ENCODE data around the gene GRB10.

Gene GRB10

DNA sequence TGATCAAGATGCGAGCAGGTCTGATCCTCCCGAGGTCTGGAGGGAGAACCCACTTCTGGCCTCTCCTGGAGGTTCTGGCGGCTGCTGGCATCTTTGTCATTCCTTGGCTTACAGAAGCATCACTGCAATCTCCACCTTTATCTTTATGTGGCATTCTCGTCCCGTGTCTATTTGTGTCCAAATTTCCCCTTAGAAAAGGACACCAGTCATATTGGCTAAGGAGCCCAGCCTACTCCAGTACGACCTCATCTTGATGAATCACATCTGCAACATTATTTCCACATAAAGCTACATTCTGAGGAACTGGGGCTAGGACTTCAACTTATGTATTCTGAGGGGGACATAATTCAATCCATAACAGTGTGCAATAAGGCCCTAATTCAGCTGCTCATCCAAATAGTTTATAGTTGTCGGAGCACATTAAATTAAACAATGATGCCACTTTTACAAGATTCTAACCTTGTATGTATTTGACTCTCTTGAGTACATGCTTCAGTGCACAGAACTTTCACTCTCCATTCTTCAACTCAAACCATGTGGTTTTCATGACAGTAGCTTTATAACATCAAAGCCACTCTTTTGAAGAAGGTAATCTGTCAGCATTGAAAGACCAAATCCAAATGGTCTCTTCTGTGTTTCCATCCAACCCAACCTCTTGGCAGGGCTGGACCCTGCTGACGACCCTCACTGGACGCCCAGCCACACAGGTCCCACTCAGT lies 131.3 kb downstream of the GRB10 start:
- DNase-seq = no peak

DNA sequence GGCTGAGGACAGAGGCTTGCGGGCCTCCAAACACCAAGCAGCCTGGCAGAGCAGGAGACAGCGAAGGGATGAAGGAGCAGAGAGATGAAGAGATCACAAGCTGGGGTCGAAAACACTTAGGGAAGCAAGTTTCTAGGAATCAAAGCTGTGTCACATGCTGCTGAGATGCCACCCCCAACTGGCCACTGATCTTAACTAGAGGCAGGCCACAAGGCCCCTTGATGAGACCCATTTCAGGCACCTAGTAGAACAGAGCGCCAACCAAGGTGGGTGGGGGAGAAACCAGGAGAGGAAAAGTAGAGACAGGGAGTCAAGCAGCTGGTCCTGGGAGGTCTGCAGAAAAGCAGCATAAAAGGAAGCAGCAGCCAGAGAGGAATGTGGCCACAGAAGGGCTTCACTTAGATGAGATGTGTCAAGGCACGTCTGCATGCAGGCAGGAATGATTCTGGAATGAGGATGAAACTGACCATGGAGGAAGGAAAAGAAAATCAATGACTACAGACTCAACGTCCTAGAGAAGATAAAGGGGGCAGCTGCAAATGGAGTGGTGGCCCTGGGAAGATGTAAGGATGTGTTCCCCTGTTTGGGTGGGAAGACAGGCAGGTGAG lies 132.5 kb downstream of the GRB10 start:
- DNase-seq = no peak

DNA sequence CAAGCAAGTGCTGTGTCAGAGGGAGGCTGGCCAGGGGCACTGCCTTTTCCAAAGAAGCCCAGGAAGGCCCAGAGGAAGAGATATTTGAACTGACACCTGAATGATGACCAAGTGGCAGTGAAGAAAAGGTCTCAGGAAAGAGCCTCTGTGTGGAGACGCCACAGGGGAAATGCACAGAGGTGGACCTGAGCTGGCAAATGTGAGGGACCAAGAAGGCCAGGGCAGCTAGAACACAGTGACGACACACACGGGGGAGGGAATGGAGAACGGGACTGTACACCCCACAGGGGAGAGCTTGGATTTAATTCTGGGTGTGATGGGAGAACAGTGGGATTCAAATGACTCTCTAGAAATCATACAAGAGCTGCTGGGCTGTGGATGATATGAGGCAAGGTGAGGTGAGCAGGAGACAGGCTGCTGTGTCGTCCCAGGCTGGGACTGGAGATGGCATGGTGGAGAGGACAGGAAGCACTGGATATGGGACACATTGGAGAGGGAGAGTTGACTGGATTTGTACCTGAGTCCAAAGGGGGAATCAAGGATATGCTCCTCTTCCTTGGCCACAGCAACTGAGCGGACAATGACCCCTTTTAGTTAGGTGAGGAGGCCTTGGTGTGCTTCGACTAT lies 133.3 kb downstream of the GRB10 start:
- no peak for DNase-seq

DNA sequence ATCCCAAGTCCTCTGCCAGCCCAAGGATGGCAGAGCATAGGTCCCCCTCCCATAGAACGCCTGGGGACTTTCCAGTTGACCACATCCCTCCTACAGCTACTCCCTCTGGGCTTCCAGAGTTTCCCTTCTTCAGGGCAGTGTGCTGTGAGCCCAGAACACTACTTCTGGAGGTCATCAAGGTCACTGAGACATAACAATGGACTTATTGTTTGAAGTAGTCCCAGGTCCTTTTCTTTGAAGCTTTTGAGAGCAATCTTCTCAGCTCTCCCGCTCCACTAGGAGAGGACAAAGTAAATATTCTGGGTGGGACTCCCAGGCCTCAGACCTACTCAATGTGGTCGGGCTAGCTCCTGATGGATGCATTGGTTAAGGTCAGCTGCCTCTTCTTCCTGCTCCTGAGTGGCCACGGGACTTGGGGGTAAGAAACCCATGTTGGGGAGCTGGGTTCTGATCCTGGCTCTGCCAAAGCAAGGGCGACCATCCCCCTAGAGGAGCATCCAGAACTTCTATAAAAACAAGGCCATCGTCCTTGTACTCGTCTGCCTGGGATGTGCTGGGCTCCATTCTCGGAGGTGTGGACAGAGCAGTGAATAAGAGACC lies 134.0 kb downstream of the GRB10 start:
- DNase-seq = no peak

DNA sequence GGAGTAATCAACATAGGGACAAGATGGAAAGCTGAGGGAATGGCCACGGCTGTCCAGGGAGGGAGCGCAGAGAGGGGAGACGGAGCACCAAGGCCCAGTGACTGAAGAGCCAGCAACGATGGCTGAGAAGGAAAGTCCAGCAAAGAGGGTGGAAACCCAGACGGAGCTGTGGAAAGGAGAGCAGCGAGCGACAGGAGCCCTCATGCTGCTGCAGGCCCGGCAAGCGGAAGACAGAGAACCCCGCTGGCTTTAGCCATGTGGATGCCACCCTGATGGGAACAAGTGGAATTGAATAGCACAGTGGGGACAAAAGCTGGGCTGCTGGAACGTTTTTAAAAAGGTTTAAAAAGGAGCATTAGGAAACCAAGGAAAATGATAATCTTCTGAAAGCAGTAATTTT lies 134.6 kb downstream of the GRB10 start:
- no peak for DNase-seq

DNA sequence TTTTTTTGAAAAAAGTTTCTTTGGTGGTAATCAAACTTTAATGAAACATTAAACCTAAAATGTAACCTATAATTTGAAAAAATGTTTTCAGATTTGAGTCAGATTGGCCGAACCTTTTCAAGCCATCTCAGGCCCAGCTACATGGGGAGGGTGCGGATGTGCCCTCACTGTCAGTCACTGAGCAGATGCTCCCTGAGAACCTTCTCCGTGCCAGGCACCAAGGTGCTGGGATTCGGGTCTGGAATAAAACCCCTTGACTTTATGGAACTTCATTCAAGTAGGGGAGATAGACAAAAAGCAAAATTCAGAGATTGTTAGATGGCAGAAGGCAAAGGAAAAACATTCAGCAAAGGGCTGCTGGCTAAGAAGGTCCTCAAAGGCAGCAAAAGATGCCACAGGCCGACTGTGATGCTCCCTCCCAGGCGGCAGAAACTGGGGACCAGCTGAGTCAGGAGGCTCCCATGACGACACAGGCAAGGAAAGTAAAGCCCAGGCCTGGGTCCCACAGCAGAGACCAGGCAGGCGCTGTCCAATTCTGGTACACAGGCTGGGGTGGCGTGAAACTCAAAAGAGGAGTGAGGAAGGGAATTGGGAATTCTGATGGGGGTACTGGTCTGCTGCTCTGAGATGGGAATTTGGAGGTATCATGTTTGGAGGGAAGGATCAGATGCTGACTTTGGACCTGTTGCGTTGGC lies 135.3 kb downstream of the GRB10 start:
- no peak for DNase-seq

DNA sequence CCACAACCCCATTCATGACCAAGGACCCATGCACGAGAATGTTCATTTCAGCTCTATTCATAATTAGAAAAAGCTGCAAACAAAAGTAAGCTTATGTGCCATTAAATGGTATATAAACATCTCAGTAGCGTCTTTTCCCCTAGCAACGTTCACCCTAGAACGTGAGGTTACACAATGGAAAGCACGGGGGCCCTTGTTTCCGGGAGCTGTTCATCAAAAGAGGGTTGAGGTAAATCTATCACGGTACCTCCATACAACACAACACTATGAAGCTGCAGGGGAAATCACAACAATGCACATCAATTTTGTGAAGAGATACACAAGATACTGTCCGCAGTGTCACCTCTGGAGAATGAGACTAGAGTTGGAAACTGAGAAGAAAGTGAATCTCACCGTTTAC lies 136.6 kb downstream of the GRB10 start:
- no peak for DNase-seq

DNA sequence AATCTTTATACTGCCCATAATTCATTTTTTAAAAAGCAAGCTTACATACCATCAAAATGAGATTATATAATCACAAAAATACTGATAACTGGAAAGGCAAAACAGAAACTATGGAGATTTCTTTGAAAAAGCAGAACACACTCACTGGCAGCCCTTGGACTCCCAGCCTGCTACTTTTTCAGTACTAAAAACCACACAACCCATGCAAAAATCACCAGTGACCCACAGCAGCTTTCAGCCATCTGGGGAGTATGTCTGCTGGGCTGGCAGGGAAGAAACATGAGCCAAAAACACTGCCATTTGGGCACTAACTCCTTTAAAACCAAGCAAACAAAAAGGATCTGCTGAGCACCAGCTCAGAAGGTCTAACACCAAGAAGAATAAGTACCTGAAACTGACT lies 137.5 kb downstream of the GRB10 start:
- no peak for DNase-seq

DNA sequence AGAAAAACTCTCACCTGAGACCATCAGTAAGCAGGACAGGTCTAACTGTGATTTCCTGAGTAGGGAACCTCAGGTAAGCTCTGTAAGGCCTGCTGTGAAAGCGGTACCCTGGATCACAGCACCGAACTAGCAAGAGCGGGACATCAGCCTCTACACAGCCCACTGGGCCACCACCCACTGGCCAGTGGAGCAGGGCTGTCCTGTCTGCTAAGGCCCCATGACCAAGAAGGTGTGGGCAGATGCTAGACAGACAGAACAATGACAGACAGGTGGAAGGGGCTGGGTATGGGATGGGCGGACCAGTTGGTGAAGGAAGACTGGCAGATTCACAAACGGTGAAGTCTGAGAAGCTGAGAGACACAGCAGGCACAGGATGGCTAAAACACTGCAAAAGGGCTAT lies 138.1 kb downstream of the GRB10 start:
- DNase-seq = no peak

DNA sequence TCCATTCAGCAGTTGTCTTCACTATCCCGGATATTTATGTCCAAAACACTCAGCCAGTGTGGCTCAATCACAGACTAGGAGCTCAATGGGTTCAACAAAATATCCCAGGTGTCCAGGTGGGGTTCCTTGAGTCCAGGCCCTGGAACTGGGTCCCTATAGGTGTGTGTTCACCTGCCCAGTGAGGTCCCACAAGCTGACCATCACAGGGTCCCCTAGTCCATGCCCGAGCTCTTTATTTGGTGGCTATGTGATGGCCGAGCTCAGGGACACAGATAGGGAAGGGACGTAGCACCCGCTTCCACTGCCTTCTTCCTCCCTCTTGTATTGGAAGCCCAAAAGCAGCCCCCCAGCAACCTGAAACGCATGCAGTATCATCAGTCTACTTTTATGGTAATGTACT lies 138.6 kb downstream of the GRB10 start:
- no peak for DNase-seq

DNA sequence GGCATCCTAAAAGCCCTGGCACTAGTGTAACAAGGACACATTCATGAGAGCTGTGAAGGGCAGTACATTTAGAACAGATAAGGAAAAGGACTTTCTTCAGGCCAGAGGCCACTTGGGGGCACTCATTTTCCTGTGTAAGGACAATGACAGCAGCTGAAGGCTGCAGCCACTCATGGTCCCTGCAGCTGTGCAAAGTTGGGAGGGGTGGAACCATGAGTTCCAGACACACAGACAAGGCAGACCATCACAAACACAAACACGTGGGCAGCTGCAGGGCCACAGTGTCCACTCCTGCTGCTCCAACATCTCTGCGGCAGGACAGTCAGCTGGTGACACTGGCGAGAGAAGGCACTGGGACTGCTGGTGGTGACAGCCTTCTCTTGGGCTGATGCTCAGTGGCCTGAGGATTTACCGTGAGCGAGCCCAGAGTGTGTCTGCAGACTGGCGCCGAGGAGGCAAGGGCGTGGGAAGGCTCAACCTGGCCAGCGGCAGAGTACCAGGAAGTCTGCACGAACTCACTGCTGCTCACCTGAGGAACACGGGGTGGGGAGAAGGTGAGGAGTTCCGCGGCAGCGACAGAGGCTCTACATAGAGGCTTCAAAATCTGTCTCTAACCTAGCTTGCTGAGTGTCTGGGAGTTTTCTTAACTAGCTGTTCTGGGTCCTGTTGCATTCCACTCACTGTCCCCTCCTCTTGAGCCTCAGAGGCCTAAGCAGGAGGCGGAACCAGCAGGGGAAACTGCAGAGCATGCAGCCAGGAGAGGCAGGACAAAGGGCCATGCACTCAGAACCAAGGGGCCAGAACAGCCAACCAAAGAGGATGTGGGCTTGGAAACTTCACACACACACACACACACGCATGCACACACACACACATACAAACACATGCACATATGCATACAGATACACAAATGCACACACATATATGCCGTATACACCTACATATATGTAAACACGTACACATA lies 141.0 kb downstream of the GRB10 start:
- no peak for DNase-seq

DNA sequence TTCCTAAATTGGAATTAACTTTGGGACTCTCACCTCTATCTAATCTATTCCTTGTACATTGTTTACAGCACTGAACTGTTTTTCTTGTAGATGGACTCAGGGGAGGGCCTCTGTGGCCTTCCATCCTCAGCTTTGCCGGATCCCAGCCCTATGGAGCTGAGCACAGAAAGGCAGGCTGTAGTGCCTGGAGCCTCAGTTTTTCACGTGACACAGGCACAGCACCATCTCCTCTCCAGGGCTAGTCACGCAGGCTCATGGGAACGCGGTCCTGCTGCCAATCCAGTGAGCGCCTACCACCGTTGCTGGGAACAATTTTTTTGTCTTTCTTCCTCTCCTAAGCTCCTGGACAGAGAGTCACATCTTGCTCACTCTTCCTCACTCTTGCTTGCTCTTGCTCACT lies 141.9 kb downstream of the GRB10 start:
- no peak for DNase-seq

DNA sequence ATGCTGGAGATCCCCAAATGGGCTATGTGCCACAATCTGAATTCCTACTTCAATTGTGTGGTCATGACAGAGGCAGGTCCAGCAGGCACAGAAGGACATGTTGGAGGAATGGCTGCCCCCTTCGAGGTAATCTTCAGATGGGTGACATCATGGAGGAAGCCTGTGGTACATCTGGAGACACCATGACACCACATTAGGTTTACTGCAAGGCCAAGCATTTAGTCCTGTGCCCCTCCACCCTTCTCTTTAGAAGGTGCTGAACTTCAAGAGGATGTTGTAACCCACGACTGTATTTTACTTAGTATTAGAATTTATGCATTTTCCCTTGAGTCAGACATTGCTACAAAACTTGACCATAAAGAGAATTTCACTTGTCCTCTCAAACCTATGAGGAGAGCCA lies 142.4 kb downstream of the GRB10 start:
- no peak for DNase-seq

DNA sequence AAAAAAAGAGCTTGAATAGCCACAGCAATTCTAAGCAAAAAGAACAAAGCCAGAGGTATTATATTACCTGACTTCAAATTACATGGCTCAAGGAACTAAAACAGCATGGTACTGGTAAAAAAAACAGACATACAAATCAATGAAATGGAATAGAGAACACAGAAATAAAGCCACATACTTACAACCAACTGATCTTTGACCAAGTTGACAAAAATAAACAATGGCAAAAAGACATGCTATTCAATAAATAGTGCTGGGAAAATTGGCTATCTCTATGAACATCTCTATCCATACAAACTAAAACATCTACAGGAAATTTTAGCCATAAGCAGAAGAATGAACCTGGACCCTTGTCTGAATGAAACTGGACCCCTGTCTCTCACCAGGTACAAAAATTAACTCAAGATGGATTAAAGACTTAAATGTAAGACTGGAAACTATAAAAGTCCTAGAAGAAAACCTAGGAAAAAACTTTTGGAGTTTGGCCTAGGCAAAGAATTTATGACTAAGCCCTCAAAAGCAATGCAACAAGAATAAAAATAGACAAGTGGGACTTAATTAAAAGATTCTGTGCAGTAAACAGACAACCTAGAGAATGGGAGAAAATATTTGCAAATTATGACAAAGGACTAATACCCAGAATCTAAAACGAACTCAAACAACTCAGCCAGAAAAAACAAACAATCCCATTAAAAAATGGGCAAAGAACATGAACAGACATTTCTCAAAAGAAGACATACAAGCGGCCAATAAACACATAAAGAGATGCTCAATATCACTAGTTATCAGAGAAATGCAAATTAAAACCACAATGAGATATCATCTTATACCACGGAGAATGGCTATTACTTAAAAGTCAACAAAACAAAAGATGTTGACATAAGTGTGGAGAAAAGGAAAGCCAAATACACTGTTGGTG lies 144.7 kb downstream of the GRB10 start:
- DNase-seq = no peak

DNA sequence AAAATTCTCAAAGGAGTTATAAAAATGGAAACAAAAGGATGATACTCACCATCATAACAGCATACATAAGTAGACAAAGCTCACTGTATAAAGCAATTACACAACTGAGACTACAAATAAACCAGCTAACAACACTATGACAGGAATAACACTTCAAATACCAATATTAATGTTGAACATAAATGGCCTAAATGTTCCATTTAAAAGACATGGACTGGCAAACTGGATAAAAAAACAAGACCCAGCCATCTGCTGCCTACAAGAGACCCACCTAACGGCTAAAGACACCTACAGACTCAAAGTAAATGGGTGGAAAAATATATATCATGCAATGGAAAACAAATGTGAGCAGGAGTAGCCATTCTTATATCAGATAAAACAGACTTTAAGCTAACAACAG lies 148.3 kb downstream of the GRB10 start:
- DNase-seq = no peak

DNA sequence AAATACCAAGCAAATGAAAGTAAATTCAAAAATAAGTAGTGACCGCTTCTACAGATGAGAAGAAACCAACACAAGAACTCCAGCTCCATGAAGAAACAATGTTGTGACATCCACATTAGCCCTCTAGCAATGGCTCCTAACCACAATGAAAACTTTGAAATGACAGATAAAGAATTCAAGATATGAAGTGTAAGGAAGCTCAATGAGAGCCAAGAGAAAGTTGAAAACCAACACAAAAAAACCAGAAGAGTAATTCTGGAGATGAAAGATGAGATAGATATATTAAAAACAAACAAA lies 149.3 kb downstream of the GRB10 start:
- DNase-seq = no peak

DNA sequence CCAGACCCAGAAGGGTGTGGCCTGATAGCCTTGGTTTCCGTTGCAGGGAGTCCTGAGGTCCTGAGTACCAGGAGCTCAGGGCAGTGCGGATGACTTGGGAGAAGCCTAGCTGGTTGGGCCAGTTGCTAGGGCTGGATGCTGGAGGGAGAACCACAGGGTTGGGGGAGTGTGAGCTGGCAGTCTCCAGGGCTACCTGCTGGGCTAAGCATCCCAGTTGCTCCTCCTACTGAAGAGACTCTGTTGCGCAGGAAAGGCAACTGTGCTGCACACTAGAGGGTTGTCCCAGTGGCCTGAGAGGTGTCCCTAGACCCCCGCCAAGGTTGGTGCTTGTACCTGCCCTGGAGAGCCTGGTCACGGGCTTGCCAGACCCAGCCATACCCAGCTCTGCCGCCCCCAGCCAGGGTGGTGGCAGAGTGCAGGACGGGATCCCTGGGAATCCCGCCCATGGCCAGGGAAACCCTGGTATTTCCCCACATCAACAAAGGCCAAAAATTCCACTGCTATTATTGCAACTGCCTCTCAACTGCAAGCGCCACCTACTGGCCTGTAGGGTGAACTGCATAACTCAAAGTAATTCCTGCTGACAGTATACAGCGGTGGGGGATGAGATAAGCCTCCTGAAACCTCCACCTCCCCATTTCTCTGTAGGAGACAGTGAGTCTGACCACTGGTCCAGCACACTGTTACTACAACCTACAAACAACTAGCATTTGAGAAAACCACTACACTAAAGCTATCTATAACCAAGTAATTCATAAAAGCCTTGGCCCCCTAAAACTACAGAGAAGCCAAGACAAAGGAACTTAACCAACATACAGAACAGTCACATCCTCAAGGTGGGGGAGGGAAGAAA lies 149.9 kb downstream of the GRB10 start:
- no peak for DNase-seq

DNA sequence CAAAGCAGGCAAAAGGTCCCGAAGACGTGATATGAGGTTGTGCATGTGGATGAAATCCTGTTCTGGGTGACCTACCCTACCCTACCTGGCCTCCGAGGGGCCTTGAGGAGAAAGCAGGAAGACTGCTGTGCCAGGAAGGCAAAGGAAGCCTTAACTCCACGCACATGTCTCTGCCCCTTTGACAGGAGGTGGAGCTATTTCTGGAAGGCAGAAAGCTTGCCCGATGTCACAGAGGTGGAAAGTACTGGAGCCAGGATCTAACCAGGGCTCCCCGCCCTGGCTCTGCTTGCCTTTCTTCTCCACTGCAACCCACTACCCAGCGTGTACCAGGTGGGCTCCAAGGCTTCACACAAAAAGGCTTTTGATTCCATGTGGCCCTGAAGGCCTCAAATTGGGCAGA lies 151.1 kb downstream of the GRB10 start:
- no peak for DNase-seq

DNA sequence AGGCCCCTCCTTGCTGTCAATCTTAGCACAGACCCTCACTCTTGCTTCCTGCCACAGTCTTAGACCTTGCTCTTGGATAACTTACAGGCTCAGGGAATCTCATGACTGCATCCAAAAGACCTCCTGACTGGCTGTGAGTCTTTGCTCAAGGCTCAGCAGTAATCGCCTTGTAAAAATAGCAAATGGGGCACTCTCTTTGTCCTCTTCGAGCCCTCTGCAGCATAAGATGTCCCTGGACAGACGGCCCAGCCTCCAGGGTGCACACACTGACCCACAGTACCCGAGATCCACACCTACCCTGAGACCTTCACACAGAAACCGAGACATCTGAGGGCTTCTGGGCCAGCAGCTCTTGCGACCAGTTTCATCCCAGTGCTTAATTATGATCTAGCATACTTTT lies 151.6 kb downstream of the GRB10 start:
- DNase-seq = no peak

DNA sequence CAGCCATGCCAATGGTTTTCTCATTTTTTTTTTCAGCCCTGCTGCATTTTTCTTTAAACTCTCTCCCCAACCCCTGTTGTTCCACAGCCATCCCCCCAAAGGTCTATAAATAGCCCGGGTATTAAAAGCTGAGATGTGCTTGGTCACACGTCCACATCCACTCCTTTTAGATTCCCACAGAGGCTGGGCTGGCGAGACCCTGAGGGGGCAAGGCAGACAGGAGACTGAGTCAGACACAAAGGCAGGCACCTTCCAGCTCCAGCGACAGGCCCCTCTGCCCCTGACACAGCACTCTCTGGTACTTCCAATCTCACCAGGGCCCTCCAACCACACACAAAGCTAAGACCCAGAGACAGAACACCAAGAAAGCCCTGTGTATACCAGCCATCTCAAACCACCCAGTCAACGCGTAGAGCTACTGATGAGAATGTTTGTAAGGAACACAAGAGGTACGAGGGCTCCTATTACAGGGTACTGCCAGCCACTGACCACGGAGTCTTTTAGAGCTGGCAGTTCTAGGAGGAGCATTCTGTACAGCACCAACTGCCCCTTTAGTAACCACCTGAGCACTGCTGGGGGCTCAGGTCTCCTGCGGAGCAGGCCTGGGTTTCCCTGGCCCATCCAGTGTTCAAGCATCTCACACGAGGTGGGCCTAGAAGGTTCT lies 153.3 kb downstream of the GRB10 start:
- DNase-seq = no peak

Data from NCI-H2029 treated with DMSO at 0.1 percent for 48 hours (cell line).